Transverse colon (tissue), 4 donors: ENCODE results near the gene SCN2A.

Source experiments
- CTCF ChIP-seq, 5 experiments: fragments of 200-600 bp in 3 of 5; fragments of 450-650 bp in 2 of 5; sonication (generic) in 3 of 5; IDR thresholded peaks; 1 replicate in 2 of 5; 2 replicates in 3 of 5; pipeline ENCODE4 v1.5.1; 2016 to 2017; ENCODE audit warnings: antibody characterized with exemption in 5 of 5, inconsistent platforms in 3 of 5, mild to moderate bottlenecking in 2 of 5, moderate library complexity in 1 of 5
- EP300 ChIP-seq: sonication (generic); formaldehyde crosslinking; IDR thresholded peaks from one replicate; pipeline ENCODE4 v1.6.1; 2017; ENCODE audit warnings: antibody characterized with exemption, low read depth
- POLR2A ChIP-seq: fragments of 450-650 bp; IDR thresholded peaks from one replicate; pipeline ENCODE4 v1.6.1; 2016; ENCODE audit warnings: antibody characterized with exemption, mild to moderate bottlenecking, moderate library complexity
- POLR2AphosphoS5 ChIP-seq, 3 donors: sonication (generic); formaldehyde crosslinking; IDR thresholded peaks; one replicate each; pipeline ENCODE4 v1.6.1; 2016; ENCODE audit warnings: antibody characterized with exemption in 3 of 3

GRCh38 chr2:165256618-165257017, 17.4 kb downstream of the SCN2A start:
- no peak for TF ChIP-seq CTCF (IDR thresholded peaks at IDR 0.05)
- no peak for TF ChIP-seq POLR2AphosphoS5 (IDR thresholded peaks at IDR 0.05)
- TF ChIP-seq POLR2A = no peak
- TF ChIP-seq EP300 = no peak
